Lower leg skin (tissue), 4 donors: ENCODE data around the gene FAM131A. TPM values are rescaled to one million over a fixed set of nuclear protein-coding genes. Genes with fewer than 3 reads are reported as not detected.

ENCODE experiments used
- DNase-seq, 2 donors: peaks; one replicate each; pipeline ENCODE4 v3.0.0-alpha.2; 2019; ENCODE audit warnings: low spot score in 2 of 2
- H3K4me3 ChIP-seq: fragments of 200-600 bp; sonication (generic); 2 replicates; pipeline ENCODE4 v1.5.1; 2017; ENCODE audit warnings: mild to moderate bottlenecking, low read depth; ENCODE audit not compliant: poor library complexity, severe bottlenecking
- POLR2A ChIP-seq, 2 donors: fragments of 450-650 bp; IDR thresholded peaks; one replicate each; pipeline ENCODE4 v1.6.1; 2016 to 2017; ENCODE audit warnings: antibody characterized with exemption in 2 of 2, mild to moderate bottlenecking in 1 of 2, moderate library complexity in 1 of 2
- WGBS, 2 donors: methylation state at CpG; one replicate each; pipeline ENCODE4 v1.1.5; 2018; 5-methylcytosine and 5-hydroxymethylcytosine counted together
- intact Hi-C: fragments of 100-400 bp; cut with DNase I; formaldehyde crosslinking; loops from one replicate; pipeline ENCODE4 v1.15.0; 2023; ENCODE audit warnings: low total_unique reads
- total RNA-seq, 4 donors: library from RNA; depleted of rRNA; stranded (reverse); fragments of >200 nt; gene quantifications; one replicate each; pipeline ENCODE4 v1.1.0, GENCODE V29; 2016
- TF ChIP-seq, protein P1 (sequence below), 3 donors: fragments of 450-650 bp; IDR thresholded peaks; one replicate each; pipeline ENCODE4 v1.5.1; 2016; ENCODE audit warnings: antibody characterized with exemption in 3 of 3, mild to moderate bottlenecking in 3 of 3, moderate library complexity in 2 of 3

The FAM131A gene
- total RNA-seq, 4 donors from 2014 or later, result 60.3 to 81.7 (median 66.9) TPM

DNA sequence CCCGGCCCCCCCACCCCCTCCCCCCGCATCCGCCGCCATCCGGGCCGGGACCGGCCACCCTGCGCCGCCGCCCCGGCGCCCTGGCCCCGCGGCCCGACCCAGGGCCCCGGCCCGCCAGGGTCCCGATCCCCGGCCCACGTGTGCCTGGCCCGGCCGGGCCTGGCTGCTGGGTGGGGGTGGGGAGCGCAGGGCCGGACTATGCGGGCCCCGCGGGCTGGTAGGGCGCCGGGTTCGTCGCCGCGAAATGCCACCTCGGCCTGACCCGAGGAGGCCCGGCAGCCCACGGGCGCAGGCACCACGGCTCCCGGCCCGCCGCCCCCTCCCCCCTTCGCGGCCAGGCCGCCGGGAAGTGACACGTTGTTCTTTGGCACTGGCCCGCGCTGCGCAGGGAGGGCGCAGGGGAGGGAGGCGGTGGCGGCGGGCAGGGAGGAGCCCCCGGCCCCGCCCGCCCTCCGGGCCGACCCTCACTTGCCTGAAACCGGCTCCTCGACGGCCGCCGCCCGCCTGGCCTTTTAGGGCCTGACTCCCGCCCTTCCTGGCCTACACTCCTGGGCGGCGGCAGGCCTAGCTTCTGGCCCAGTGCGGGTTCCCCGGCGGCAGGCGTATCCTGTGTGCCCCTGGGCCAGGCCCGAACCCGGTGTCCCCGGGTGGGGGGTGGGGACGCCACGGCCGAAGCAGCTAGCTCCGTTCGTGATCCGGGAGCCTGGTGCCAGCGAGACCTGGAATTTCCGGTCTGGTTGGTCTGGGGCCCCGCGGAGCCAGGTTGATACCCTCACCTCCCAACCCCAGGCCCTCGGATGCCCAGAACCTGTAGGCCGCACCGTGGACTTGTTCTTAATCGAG, 22.5 kb upstream of the FAM131A start:
- peak; percentile 72 to 97 for DNase-seq
- intact Hi-C loops, result no loop called here
- WGBS, 2 donors, result 0 to 1% methylated on average over 33 to 56 of the region's 89 CpGs
- peak overlapping the region; percentile 57 for H3K4me3 ChIP-seq
- TF ChIP-seq POLR2A (IDR thresholded peaks at IDR 0.05), result peak in 1 of 2 donors; percentile 54
- TF ChIP-seq, protein P1, sequence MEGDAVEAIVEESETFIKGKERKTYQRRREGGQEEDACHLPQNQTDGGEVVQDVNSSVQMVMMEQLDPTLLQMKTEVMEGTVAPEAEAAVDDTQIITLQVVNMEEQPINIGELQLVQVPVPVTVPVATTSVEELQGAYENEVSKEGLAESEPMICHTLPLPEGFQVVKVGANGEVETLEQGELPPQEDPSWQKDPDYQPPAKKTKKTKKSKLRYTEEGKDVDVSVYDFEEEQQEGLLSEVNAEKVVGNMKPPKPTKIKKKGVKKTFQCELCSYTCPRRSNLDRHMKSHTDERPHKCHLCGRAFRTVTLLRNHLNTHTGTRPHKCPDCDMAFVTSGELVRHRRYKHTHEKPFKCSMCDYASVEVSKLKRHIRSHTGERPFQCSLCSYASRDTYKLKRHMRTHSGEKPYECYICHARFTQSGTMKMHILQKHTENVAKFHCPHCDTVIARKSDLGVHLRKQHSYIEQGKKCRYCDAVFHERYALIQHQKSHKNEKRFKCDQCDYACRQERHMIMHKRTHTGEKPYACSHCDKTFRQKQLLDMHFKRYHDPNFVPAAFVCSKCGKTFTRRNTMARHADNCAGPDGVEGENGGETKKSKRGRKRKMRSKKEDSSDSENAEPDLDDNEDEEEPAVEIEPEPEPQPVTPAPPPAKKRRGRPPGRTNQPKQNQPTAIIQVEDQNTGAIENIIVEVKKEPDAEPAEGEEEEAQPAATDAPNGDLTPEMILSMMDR (IDR thresholded peaks at IDR 0.05), result no peak

DNA sequence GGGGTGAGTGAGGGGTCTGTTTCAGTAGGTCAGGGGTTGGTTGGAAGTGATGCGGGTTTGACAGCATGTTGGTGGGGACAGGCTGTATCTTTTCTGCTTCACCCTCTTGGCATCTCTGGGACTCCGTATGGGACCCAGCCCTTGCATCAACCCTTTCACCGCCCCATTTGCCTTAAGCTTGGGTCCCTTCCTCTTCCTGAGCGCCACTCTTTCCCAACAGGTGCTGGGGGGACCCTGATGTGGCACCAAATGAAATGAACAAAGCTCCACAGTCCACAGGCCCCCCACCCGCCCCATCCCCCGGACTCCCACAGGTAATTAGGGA, 21.9 kb upstream of the FAM131A start:
- intact Hi-C loops, result no loop called here
- TF ChIP-seq, protein P1 (IDR thresholded peaks at IDR 0.05), result no peak
- no peak for TF ChIP-seq POLR2A (IDR thresholded peaks at IDR 0.05)
- WGBS, 2 donors, result 5 to 10% methylated on average over 6 of the region's 6 CpGs
- no peak for DNase-seq
- peak overlapping the region; percentile 57 for H3K4me3 ChIP-seq

DNA sequence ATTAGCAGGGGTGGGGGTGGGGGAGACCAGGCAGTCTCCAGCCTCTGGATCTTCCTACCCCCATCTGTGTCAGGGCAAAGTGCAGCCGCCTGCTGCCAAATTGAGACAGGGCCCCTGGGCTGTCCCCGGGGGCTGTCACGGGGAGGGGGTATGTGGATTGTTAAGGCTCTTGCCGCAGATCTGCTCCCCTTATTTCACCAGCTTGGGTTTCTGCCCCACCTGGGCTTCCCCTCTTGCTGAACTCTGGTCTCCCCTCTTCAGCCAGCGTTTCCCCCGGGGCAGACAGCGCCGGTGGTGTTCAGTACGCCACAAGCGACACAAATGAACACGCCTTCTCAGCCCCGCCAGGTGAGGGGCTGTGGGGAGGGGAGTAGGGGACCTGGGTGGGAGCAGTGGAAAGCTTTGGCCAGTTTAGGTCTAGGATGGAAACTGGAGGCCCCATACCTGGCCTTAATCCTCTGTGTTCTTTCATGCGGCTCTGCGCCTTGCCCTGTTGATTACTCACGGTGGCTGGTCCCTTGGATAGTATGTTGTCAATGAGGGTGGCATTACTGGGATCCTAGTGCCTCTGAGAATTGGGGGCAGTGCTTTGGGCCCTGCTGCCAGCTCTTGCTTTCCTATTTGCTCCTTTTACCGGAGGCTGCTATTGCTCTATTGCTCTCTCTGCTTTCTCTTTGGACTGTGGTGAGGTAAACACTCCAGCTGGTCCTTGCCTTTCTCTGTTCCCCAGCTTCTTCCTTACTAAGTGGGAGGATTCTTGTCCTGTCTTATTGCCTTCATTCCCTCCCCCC, 21.3 kb upstream of the FAM131A start:
- H3K4me3 ChIP-seq, result peak overlapping the region; percentile 57
- 19 to 22% methylated on average over 15 to 16 of the region's 16 CpGs for WGBS, 2 donors
- TF ChIP-seq, protein P1 (IDR thresholded peaks at IDR 0.05), result no peak
- TF ChIP-seq POLR2A (IDR thresholded peaks at IDR 0.05), result no peak
- intact Hi-C loops, result no loop called here
- no peak for DNase-seq

DNA sequence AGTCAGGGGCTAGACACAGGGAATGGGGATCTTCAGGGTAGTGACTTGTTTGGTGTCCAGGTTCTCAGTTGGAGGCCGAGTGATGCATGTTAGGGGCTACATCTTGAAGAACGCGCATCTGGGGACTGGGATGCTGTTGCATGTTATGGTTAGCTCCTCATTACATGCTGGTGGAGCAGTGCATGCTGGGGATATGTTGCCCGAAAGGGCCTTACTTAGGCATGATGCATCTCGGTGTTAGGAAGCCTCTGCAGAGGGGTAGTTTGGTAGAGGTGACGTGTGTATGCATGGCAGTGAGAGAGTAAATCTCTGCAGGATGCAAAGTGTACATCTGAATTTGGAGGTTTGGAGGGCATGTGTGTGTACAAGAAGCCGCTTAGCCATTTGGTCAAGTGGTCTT, 20.6 kb upstream of the FAM131A start:
- 76 to 78% methylated on average over 7 of the region's 7 CpGs for WGBS, 2 donors
- H3K4me3 ChIP-seq, result no peak overlapping the region
- intact Hi-C loops, result no loop called here
- DNase-seq, result no peak
- TF ChIP-seq POLR2A (IDR thresholded peaks at IDR 0.05), result no peak

DNA sequence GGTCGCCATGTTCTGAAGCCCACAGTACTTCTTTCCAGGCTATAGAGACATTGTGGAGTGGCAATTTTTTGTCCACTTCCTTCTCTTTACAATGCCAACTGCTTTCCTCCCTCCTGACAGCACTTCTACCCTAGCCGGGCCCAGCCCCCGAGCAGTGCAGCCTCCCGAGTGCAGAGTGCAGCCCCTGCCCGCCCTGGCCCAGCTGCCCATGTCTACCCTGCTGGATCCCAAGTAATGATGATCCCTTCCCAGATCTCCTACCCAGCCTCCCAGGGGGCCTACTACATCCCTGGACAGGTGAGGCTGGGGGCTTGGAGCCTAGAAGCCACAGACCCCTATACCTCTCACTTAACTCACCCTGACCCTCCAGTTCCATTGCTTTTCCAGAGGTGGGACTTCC, 20.2 kb upstream of the FAM131A start:
- DNase-seq, result no peak
- no peak overlapping the region for H3K4me3 ChIP-seq
- WGBS, 2 donors, result 58 to 63% methylated on average over 5 of the region's 5 CpGs
- TF ChIP-seq, protein P1 (IDR thresholded peaks at IDR 0.05), result no peak
- TF ChIP-seq POLR2A (IDR thresholded peaks at IDR 0.05), result no peak
- intact Hi-C loops, result no loop called here

DNA sequence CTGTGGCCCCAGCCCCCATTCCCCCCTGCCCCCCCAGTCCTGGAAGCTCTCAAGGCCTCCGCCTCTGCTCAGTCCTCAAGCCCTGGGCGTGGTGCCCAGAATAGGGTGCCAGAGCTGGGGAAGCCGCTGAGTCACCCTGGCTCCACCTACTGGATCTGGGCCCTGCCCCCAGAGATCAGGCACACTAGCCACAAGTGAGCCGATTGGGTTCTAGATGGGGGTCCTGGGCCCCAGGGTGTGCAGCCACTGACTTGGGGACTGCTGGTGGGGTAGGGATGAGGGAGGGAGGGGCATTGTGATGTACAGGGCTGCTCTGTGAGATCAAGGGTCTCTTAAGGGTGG, 17.3 kb upstream of the FAM131A start:
- TF ChIP-seq, protein P1 (IDR thresholded peaks at IDR 0.05), result no peak
- no peak for TF ChIP-seq POLR2A (IDR thresholded peaks at IDR 0.05)
- WGBS, 2 donors, result 0% methylated on average over 1 to 3 of the region's 4 CpGs
- peak; percentile 96 to 99 for DNase-seq
- H3K4me3 ChIP-seq, result no peak overlapping the region
- intact Hi-C loops, result no loop called here
